HepG2 (cell line): ENCODE data around the gene PNKP. TPM values are rescaled to one million over a fixed set of nuclear protein-coding genes. Genes with fewer than 3 reads are reported as not detected.

Experiments
- ATAC-seq: fragments of 200-7000 bp; cut with Tn5 transposase; 3 replicates; pipeline ENCODE4 v1.9.1; 2020; ENCODE audit warnings: mild to moderate bottlenecking, moderate library complexity
- BruUV-seq: library from RNA; stranded (reverse); fragments of 400-500 nt; replicated peaks from 2 replicates; lab custom pipeline; 2021; lab: Mats Ljungman, UMichigan
- CTCF ChIA-PET: fragments of 300-600 bp; formaldehyde crosslinking; extraction: SDS; loops from one replicate; lab custom pipeline; 2021; ENCODE audit warnings: low total read pairs, inconsistent platforms, low intra/inter-chr PET ratio; lab: Yijun Ruan, JAX
- POLR2A ChIA-PET: fragments of 350-600 bp; sonication (Branson Sonifier 250); formaldehyde crosslinking; loops from one replicate; lab custom pipeline; 2020; ENCODE audit warnings: antibody characterized with exemption, inconsistent platforms; lab: Yijun Ruan, JAX
- DNase-seq: peaks from one replicate; pipeline ENCODE4 v3.0.0-alpha.2; 2015; ENCODE audit warnings: low spot score
- FAIRE-seq: peaks from 3 replicates; lab custom pipeline; 2011; peaks lifted over from hg19 to GRCh38; lab: Jason Lieb, UNC
- H2AFZ ChIP-seq: one replicate; pipeline ENCODE4 v1.6.1; 2011; ENCODE audit warnings: low read length, inconsistent platforms
- H3K27ac ChIP-seq: fragments of 300-600 bp; 3 replicates; pipeline ENCODE4 v1.8.0; 2011; ENCODE audit warnings: mixed run types, mild to moderate bottlenecking, mixed read lengths, low read length, inconsistent platforms; ENCODE audit not compliant: insufficient read depth; ENCODE audit errors: extremely low read length
- H3K27me3 ChIP-seq, 2 experiments: fragments of 200-600 bp in 1 of 2; 2 replicates in 1 of 2; 3 replicates in 1 of 2; pipeline versions ENCODE4 v1.6.0 to v1.8.0; 2011; ENCODE audit warnings: low read length in 2 of 2, mild to moderate bottlenecking in 2 of 2, moderate library complexity in 2 of 2, inconsistent platforms in 1 of 2; ENCODE audit not compliant: insufficient read depth in 2 of 2, control insufficient read depth in 1 of 2
- H3K36me3 ChIP-seq, 2 experiments: fragments of 200-600 bp in 1 of 2; replicated peaks in 1 of 2; 2 replicates in 1 of 2; 3 replicates in 1 of 2; pipeline versions ENCODE4 v1.5.1 to v1.8.0; 2011; ENCODE audit warnings: low read length in 2 of 2, inconsistent platforms in 1 of 2; ENCODE audit not compliant: insufficient read depth in 2 of 2, control insufficient read depth in 1 of 2
- H3K4me1 ChIP-seq: 2 replicates; pipeline ENCODE4 v1.5.1; 2012; ENCODE audit warnings: low read length, inconsistent platforms; ENCODE audit not compliant: insufficient read depth
- H3K4me2 ChIP-seq: 2 replicates; pipeline ENCODE4 v1.6.0; 2011; ENCODE audit warnings: low read depth, low read length, inconsistent platforms
- H3K4me3 ChIP-seq, 3 experiments: fragments of 200-600 bp in 1 of 3; sonication (generic), shearing (Covaris generic) in 1 of 3; replicated peaks in 1 of 3; 2 replicates each; pipeline ENCODE4 v1.5.1; 2011 to 2016; ENCODE audit warnings: low read length in 3 of 3, inconsistent platforms in 2 of 3, low read depth in 2 of 3, mild to moderate bottlenecking in 2 of 3, control low read depth in 1 of 3, mixed read lengths in 1 of 3; ENCODE audit not compliant: insufficient read depth in 1 of 3
- H3K79me2 ChIP-seq: one replicate; pipeline ENCODE4 v1.6.1; 2011; ENCODE audit warnings: low read length, inconsistent platforms; ENCODE audit not compliant: insufficient read depth
- H3K9ac ChIP-seq: 2 replicates; pipeline ENCODE4 v1.6.0; 2011; ENCODE audit warnings: mild to moderate bottlenecking, low read depth, low read length, inconsistent platforms; ENCODE audit not compliant: insufficient read depth
- H3K9me3 ChIP-seq: 2 replicates; pipeline ENCODE4 v1.5.1; 2012; ENCODE audit warnings: mild to moderate bottlenecking, low read length
- H4K20me1 ChIP-seq: 2 replicates; pipeline ENCODE4 v1.6.0; 2011; ENCODE audit warnings: inconsistent platforms, mild to moderate bottlenecking, low read length, moderate library complexity; ENCODE audit not compliant: insufficient read depth
- DNMT1 ChIP-seq: sonication (generic); formaldehyde crosslinking; IDR thresholded peaks from 2 replicates; pipeline ENCODE4 v1.5.1; 2020; ENCODE audit warnings: mild to moderate bottlenecking, missing genetic modification reagents
- ELF1 ChIP-seq: sonication (generic); formaldehyde crosslinking; IDR thresholded peaks from 2 replicates; pipeline ENCODE4 v1.4.0; 2020; ENCODE audit warnings: missing genetic modification reagents
- FOXM1 ChIP-seq: sonication (generic); formaldehyde crosslinking; IDR thresholded peaks from 2 replicates; pipeline ENCODE4 v1.5.0; 2020; ENCODE audit warnings: missing genetic modification reagents
- GATAD1 ChIP-seq: IDR thresholded peaks from 2 replicates; pipeline ENCODE4 v1.6.1; 2016; ENCODE audit warnings: missing genetic modification reagents, missing compliant biosample characterization
- HMG20B ChIP-seq: conservative IDR thresholded peaks from 2 replicates; pipeline ENCODE4 v1.6.1; 2016; ENCODE audit warnings: missing genetic modification reagents, missing compliant biosample characterization
- JUN ChIP-seq: sonication (generic); formaldehyde crosslinking; IDR thresholded peaks from 2 replicates; pipeline ENCODE4 v1.4.0; 2020; ENCODE audit warnings: mild to moderate bottlenecking, missing genetic modification reagents
- KDM1A ChIP-seq: IDR thresholded peaks from 2 replicates; pipeline ENCODE4 v1.6.1; 2016; ENCODE audit warnings: missing compliant biosample characterization
- KLF16 ChIP-seq, 2 experiments: sonication (generic) in 1 of 2; formaldehyde crosslinking in 1 of 2; IDR thresholded peaks; 2 replicates each; pipeline versions ENCODE4 v1.6.1 to v1.8.0; 2016 to 2023; ENCODE audit warnings: missing genetic modification reagents in 2 of 2, missing compliant biosample characterization in 1 of 2
- POLR2A ChIP-seq, 2 experiments: IDR thresholded peaks; 2 replicates each; pipeline ENCODE4 v1.6.1; 2011; ENCODE audit warnings: low read depth in 2 of 2, low read length in 2 of 2, mild to moderate bottlenecking in 1 of 2, moderate library complexity in 1 of 2; ENCODE audit not compliant: insufficient read depth in 1 of 2
- THYN1 ChIP-seq: sonication (generic); formaldehyde crosslinking; IDR thresholded peaks from 2 replicates; pipeline ENCODE4 v1.8.1; 2023; ENCODE audit warnings: low read depth, mild to moderate bottlenecking, moderate library complexity, missing genetic modification reagents, borderline replicate concordance
- TP53 ChIP-seq: sonication (generic); formaldehyde crosslinking; conservative IDR thresholded peaks from 2 replicates; pipeline ENCODE4 v1.4.0; 2020; ENCODE audit warnings: missing genetic modification reagents
- U2AF1 ChIP-seq: fragments of 200-400 bp; formaldehyde crosslinking; optimal IDR thresholded peaks from 2 replicates; pipeline ENCODE3; 2017; ENCODE audit warnings: mild to moderate bottlenecking, low read depth, low read length
- XBP1 ChIP-seq: sonication (generic); formaldehyde crosslinking; IDR thresholded peaks from 2 replicates; pipeline ENCODE4 v1.5.0; 2020; ENCODE audit warnings: missing genetic modification reagents
- ZNF337 ChIP-seq: sonication (generic); formaldehyde crosslinking; IDR thresholded peaks from 2 replicates; pipeline ENCODE4 v1.5.1; 2020; ENCODE audit warnings: missing genetic modification reagents, low read depth, mild to moderate bottlenecking, borderline replicate concordance
- ZNF468 ChIP-seq: sonication (generic); formaldehyde crosslinking; IDR thresholded peaks from 2 replicates; pipeline ENCODE4 v1.8.0; 2022; ENCODE audit warnings: mild to moderate bottlenecking, moderate library complexity, missing genetic modification reagents
- ZNF709 ChIP-seq: sonication (generic); formaldehyde crosslinking; IDR thresholded peaks from 2 replicates; pipeline ENCODE4 v1.5.0; 2020; ENCODE audit warnings: mild to moderate bottlenecking, missing genetic modification reagents
- ZNF850 ChIP-seq: sonication (generic); formaldehyde crosslinking; conservative IDR thresholded peaks from 2 replicates; pipeline ENCODE4 v1.9.0; 2021; ENCODE audit warnings: mild to moderate bottlenecking, missing genetic modification reagents
- ZNF879 ChIP-seq: sonication (generic); formaldehyde crosslinking; IDR thresholded peaks from 2 replicates; pipeline ENCODE4 v1.8.1; 2023; ENCODE audit warnings: missing genetic modification reagents
- WGBS: methylation state at CpG from one replicate; pipeline ENCODE4 v1.1.6; 2017; ENCODE audit warnings: low lambda C conversion rate; 5-methylcytosine and 5-hydroxymethylcytosine counted together
- in situ Hi-C: cut with HindIII; loops from 2 replicates; pipeline ENCODE4 v1.10.0; 2017; ENCODE audit warnings: low pct_unique_long_range_greater_than_20kb; ENCODE audit not compliant: extremely low pct_ligation_motif_present
- intact Hi-C: fragments of 100-400 bp; cut with micrococcal nuclease; formaldehyde crosslinking; loops from one replicate; pipeline ENCODE4 v1.10.0; 2022; ENCODE audit not compliant: unreplicated experiment
- polyA plus RNA-seq, 8 experiments: library from polyadenylated mRNA; depleted of rRNA in 3 of 8; stranded (reverse) in 7 of 8; unstranded in 1 of 8; fragments of >200 nt; fragmentation: Illumina TruSeq in 4 of 8; extraction: Trizol in 4 of 8; gene quantifications; 2 replicates each; pipeline versions ENCODE4 v1.2.1 to v1.2.3, GENCODE V29; 2011 to 2016; ENCODE audit warnings: low read depth in 4 of 8, missing spikeins in 1 of 8, mixed read lengths in 1 of 8; ENCODE audit not compliant: insufficient read depth in 1 of 8
- total RNA-seq, 5 experiments: library from RNA; depleted of rRNA; stranded (reverse); fragments of >200 nt; fragmentation: Illumina TruSeq; extraction: Trizol; gene quantifications; 2 replicates each; pipeline ENCODE4 v1.2.3, GENCODE V29; 2016; ENCODE audit warnings: low read depth in 1 of 5
- TF ChIP-seq, protein P1 (sequence below): sonication (generic); formaldehyde crosslinking; IDR thresholded peaks from 2 replicates; pipeline ENCODE4 v1.8.0; 2022; ENCODE audit warnings: missing genetic modification reagents, mild to moderate bottlenecking, moderate library complexity, borderline replicate concordance
- TF ChIP-seq, protein P2 (sequence below): sonication (generic); formaldehyde crosslinking; IDR thresholded peaks from 2 replicates; pipeline ENCODE4 v1.4.0; 2020; ENCODE audit warnings: missing genetic modification reagents

Gene PNKP
- total and polyA plus RNA-seq, 2 of the 13 experiments (the other 11 are each of a cell fraction or from before 2014, with no cell fraction given) = 12.7 to 27.1 TPM

DNA sequence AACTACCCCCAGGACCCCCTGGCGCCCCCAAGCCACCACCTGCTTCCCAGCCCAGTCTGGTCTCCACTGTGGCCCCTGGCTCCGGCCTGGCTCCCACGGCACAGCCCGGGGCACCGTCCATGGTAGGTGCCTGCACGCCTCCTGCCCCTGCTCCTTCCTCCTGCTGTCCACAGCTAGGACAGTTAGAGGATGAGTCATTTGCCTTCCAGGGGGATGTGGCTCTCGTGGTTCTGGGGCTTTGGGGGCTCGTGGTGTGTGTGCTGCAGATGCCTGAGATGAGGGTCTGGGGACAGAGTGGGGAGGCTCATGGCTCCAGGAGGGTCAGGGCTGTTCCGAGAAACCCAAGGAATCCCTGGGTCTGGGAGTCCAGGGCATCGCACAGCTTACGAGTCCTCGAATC, 36.6 kb downstream of the PNKP start (continued):
- TF ChIP-seq ELF1 (no peak), THYN1 (no peak), ZNF850 (CRISPR knock-in tag) (no peak), KDM1A (no peak), XBP1 (CRISPR knock-in tag) (no peak), FOXM1 (CRISPR knock-in tag) (no peak), DNMT1 (no peak), ZNF337 (CRISPR knock-in tag) (no peak)
- TF ChIP-seq, protein P1, sequence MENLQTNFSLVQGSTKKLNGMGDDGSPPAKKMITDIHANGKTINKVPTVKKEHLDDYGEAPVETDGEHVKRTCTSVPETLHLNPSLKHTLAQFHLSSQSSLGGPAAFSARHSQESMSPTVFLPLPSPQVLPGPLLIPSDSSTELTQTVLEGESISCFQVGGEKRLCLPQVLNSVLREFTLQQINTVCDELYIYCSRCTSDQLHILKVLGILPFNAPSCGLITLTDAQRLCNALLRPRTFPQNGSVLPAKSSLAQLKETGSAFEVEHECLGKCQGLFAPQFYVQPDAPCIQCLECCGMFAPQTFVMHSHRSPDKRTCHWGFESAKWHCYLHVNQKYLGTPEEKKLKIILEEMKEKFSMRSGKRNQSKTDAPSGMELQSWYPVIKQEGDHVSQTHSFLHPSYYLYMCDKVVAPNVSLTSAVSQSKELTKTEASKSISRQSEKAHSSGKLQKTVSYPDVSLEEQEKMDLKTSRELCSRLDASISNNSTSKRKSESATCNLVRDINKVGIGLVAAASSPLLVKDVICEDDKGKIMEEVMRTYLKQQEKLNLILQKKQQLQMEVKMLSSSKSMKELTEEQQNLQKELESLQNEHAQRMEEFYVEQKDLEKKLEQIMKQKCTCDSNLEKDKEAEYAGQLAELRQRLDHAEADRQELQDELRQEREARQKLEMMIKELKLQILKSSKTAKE (CRISPR knock-in tag) = no peak
- TF ChIP-seq, protein P2, sequence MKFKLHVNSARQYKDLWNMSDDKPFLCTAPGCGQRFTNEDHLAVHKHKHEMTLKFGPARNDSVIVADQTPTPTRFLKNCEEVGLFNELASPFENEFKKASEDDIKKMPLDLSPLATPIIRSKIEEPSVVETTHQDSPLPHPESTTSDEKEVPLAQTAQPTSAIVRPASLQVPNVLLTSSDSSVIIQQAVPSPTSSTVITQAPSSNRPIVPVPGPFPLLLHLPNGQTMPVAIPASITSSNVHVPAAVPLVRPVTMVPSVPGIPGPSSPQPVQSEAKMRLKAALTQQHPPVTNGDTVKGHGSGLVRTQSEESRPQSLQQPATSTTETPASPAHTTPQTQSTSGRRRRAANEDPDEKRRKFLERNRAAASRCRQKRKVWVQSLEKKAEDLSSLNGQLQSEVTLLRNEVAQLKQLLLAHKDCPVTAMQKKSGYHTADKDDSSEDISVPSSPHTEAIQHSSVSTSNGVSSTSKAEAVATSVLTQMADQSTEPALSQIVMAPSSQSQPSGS (CRISPR knock-in tag) = no peak

DNA sequence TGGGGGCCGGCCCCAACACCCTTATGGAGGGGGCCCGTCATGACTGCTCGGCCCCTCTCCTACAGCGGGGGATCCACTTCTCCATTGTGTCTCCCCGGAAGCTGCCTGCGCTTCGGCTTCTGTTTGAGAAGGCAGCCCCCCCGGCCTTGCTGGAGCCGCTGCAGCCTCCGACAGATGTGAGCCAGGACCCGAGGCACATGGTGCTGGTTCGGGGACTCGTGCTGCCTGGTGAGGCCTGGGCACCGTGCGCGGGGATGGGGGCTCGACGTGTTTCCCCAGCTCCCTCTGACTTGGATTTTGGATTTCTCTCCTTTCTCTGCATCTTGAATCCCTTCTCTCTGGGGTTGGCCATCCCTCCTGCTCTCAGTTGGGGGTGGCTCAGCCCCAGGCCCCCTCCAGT, 37.7 kb downstream of the PNKP start:
- H2AFZ ChIP-seq = no peak overlapping the region
- TF ChIP-seq ZNF879 (CRISPR knock-in tag) = no peak
- no peak for TF ChIP-seq ZNF709
- no peak for TF ChIP-seq TP53 (CRISPR knock-in tag)
- no peak for TF ChIP-seq POLR2A (IDR thresholded peaks at IDR 0.05; ENCODE audit: insufficient read depth in 1 of 2, low read depth in 2 of 2, low read length in 2 of 2)
- no peak for TF ChIP-seq HMG20B
- TF ChIP-seq KLF16 (CRISPR knock-in tag; IDR thresholded peaks at IDR 0.05) = no peak
- no peak for TF ChIP-seq JUN (CRISPR knock-in tag)
- TF ChIP-seq U2AF1 = no peak
- TF ChIP-seq ZNF468 = no peak
- TF ChIP-seq GATAD1 = no peak
- TF ChIP-seq, all 625 proteins: peak for 0
- FAIRE-seq = no peak
- H3K27ac ChIP-seq = no peak overlapping the region
- CTCF ChIA-PET = no interaction called here
- ATAC-seq = no peak
- intact Hi-C loops (no loop called here), in situ Hi-C loops (no loop called here)
- no TSS peak for BruUV-seq
- no peaks in the 10 kb centered on the region for H4K20me1 ChIP-seq
- no peak overlapping the region for H3K9ac ChIP-seq
- no peaks in the 10 kb centered on the region for H3K27me3 ChIP-seq
- WGBS = 95% methylated on average over 11 of the region's 18 CpGs
- no peaks in the 10 kb centered on the region for H3K4me1 ChIP-seq
- H3K36me3 ChIP-seq = peaks cover 21 to 50% of the 10 kb centered on the region in 2 experiments
- no peak for DNase-seq
- no peak overlapping the region for H3K4me3 ChIP-seq
- no peak overlapping the region for H3K4me2 ChIP-seq
- POLR2A ChIA-PET = no interaction called here
- H3K79me2 ChIP-seq = no peaks in the 10 kb centered on the region
- H3K9me3 ChIP-seq = no peaks in the 10 kb centered on the region
